ENCODE measurements around the gene CFAP298.
"Not testable (repeated sequence)": the region's sequence is repeated elsewhere in the genome, so short reads cannot be mapped to it uniquely, and the experiment has no call there.

CFAP298 gene, protein sequence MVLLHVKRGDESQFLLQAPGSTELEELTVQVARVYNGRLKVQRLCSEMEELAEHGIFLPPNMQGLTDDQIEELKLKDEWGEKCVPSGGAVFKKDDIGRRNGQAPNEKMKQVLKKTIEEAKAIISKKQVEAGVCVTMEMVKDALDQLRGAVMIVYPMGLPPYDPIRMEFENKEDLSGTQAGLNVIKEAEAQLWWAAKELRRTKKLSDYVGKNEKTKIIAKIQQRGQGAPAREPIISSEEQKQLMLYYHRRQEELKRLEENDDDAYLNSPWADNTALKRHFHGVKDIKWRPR

GRCh38 chr21:32612075-32612998, at the start of gene CFAP298:
Gene CFAP298 (minus strand): TSS chr21:32612377. CDS start chr21:32612243, 134 bp downstream.
- Histone ChIP-seq H3K4me3 (ENCODE audit: insufficient read length, low read depth) (peak within 1 kb of the TSS; percentile 99), H3K36me3 (ENCODE audit: insufficient read depth, insufficient read length, low read length) (peaks cover 30% of the 10 kb centered on the region), H3K9me3 (ENCODE audit: insufficient read depth, low read length) (no peaks in the 10 kb centered on the region), H3K4me1 (ENCODE audit: insufficient read depth, insufficient read length) (no peaks in the 10 kb centered on the region), H3K27me3 (ENCODE audit: insufficient read depth, insufficient read length) (no peaks in the 10 kb centered on the region), H3K9ac (ENCODE audit: insufficient read length, low read depth) (peak within 1 kb of the TSS; percentile 99)
- DNase-seq (ENCODE audit: low read depth, low spot score), result peak; percentile 81
- TF ChIP-seq YY1 (IDR thresholded peaks at IDR 0.05; ENCODE audit: insufficient read depth, insufficient read length) (no peak), SUZ12 (IDR thresholded peaks at IDR 0.05; ENCODE audit: extremely low read depth, insufficient read depth, insufficient read length) (no peak), ZNF274 (IDR thresholded peaks at IDR 0.05; ENCODE audit: low read depth, low read length) (no peak)

DNA sequence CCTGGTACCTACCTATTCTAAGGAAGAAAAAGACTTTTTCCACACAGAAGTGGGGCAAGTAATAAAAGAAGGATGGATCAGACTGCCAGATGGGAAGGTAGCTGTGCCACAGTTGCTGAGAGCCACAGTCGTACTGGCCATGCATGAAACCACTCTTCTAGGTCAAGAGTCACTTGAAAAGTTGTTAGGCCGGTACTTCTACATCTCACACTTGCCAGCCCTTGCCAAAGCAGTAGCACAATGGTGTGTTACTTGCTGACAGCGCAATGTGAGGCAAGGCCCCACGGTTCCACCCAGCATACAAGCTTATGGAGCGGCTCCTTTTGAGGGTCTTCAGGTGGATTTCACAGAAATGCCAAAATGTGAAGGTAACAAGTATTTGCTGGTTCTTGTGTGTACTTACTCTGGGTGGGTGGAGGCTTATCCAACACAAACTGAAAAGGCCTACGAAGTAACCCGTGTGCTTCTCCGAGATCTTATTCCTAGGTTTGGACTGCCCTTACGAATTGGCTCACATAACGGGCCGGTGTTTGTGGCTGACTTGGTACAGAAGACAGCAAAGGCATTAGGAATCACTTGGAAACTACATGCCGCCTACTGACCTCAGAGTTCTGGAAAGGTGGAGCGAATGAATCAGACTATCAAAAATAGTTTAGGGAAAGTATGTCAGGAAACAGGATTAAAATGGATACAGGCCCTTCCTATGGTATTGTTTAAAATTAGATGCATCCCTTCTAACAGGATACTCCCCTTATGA, 49.0 kb upstream of the CFAP298 start:
- not testable (repeated sequence) for H3K4me3 ChIP-seq (ENCODE audit: insufficient read length, low read depth); H3K9ac ChIP-seq (ENCODE audit: insufficient read length, low read depth); H3K4me1 ChIP-seq (ENCODE audit: insufficient read depth, insufficient read length); H3K27me3 ChIP-seq (ENCODE audit: insufficient read depth, insufficient read length); DNase-seq (ENCODE audit: low read depth, low spot score)
- H3K36me3 ChIP-seq (ENCODE audit: insufficient read depth, insufficient read length, low read length), result peaks cover 38% of the 10 kb centered on the region
- H3K9me3 ChIP-seq (ENCODE audit: insufficient read depth, low read length), result peaks cover 38% of the 10 kb centered on the region

DNA sequence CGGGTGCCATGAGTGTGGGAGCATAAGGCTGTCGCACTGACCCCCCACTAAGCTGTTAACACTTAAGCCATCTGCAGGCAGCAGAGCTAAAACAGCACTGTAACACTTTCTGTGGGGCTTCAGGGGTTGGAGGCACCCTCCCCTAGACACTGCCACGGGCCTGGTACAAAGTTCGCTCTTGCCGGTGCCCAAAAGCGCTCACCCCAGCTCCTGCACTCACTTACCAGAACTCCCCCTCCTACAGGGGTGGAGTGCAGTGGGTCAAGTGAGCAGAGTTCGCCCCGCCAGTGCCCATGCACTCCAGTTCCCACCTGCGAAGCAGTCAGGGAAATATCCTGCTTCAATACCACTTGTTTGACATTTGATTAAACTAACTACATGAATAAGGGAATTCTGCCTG, 46.3 kb upstream of the CFAP298 start:
- H3K4me3 ChIP-seq (ENCODE audit: insufficient read length, low read depth), result no peak overlapping the region
- no peaks in the 10 kb centered on the region for H3K27me3 ChIP-seq (ENCODE audit: insufficient read depth, insufficient read length)
- peaks cover 25% of the 10 kb centered on the region for H3K36me3 ChIP-seq (ENCODE audit: insufficient read depth, insufficient read length, low read length)
- H3K4me1 ChIP-seq (ENCODE audit: insufficient read depth, insufficient read length), result no peaks in the 10 kb centered on the region
- TF ChIP-seq ZNF274 (IDR thresholded peaks at IDR 0.05; ENCODE audit: low read depth, low read length), result no peak
- DNase-seq (ENCODE audit: low read depth, low spot score), result no peak
- H3K9ac ChIP-seq (ENCODE audit: insufficient read length, low read depth), result no peak overlapping the region
- H3K9me3 ChIP-seq (ENCODE audit: insufficient read depth, low read length), result peaks cover 18% of the 10 kb centered on the region; the same call in 1 of the 2 replicates

DNA sequence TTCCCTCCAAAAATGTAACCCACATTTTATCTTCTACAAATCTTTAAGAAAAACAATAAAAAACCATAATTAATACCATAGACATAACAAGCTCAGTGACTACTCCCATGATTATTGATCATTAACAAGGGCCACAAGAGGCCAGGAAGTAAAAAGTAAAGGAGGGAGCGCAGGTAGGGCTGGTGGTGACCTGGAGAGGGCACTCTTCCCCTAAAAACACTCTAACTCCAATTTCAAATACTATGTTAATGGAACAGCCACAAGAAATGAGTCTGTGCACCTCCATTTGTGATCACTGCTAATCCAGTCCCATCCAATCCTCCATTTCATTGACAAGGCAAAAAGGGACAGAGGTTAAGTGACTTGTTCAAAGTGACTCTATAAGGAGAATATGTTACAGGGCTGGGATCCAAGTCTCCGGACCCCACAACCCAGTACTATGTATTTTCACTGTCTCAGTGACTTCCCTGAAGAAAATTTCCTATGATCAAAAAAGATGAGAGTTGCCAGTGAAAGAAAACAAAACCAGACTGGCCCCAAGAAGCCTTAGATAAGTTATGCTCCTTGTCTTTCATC, 41.2 kb upstream of the CFAP298 start:
- peak; percentile 40 for DNase-seq (ENCODE audit: low read depth, low spot score)
- Histone ChIP-seq H3K4me1 (ENCODE audit: insufficient read depth, insufficient read length) (no peaks in the 10 kb centered on the region), H3K27me3 (ENCODE audit: insufficient read depth, insufficient read length) (no peaks in the 10 kb centered on the region), H3K4me3 (ENCODE audit: insufficient read length, low read depth) (no peak overlapping the region), H3K9ac (ENCODE audit: insufficient read length, low read depth) (no peak overlapping the region), H3K9me3 (ENCODE audit: insufficient read depth, low read length) (peaks cover 9% of the 10 kb centered on the region; the same call in 1 of the 2 replicates), H3K36me3 (ENCODE audit: insufficient read depth, insufficient read length, low read length) (peaks cover 24% of the 10 kb centered on the region)
- no peak for TF ChIP-seq YY1 (IDR thresholded peaks at IDR 0.05; ENCODE audit: insufficient read depth, insufficient read length)
- TF ChIP-seq SUZ12 (IDR thresholded peaks at IDR 0.05; ENCODE audit: extremely low read depth, insufficient read depth, insufficient read length), result no peak

GRCh38 chr21:32648165-32648564, 36.0 kb upstream of the CFAP298 start:
- no peaks in the 10 kb centered on the region for H3K9me3 ChIP-seq (ENCODE audit: insufficient read depth, low read length)
- H3K36me3 ChIP-seq (ENCODE audit: insufficient read depth, insufficient read length, low read length), result peaks cover 12% of the 10 kb centered on the region
- no peak for DNase-seq (ENCODE audit: low read depth, low spot score)
- H3K4me1 ChIP-seq (ENCODE audit: insufficient read depth, insufficient read length), result no peaks in the 10 kb centered on the region
- H3K27me3 ChIP-seq (ENCODE audit: insufficient read depth, insufficient read length), result no peaks in the 10 kb centered on the region
- no peak for TF ChIP-seq ZNF274 (IDR thresholded peaks at IDR 0.05; ENCODE audit: low read depth, low read length)
- no peak for TF ChIP-seq YY1 (IDR thresholded peaks at IDR 0.05; ENCODE audit: insufficient read depth, insufficient read length)
- TF ChIP-seq SUZ12 (IDR thresholded peaks at IDR 0.05; ENCODE audit: extremely low read depth, insufficient read depth, insufficient read length), result no peak
- no peak overlapping the region for H3K4me3 ChIP-seq (ENCODE audit: insufficient read length, low read depth)
- no peak overlapping the region for H3K9ac ChIP-seq (ENCODE audit: insufficient read length, low read depth)

GRCh38 chr21:32645261-32646182, 33.3 kb upstream of the CFAP298 start:
- Histone ChIP-seq H3K4me3 (ENCODE audit: insufficient read length, low read depth) (no peak overlapping the region), H3K9me3 (ENCODE audit: insufficient read depth, low read length) (no peaks in the 10 kb centered on the region), H3K4me1 (ENCODE audit: insufficient read depth, insufficient read length) (no peaks in the 10 kb centered on the region), H3K27me3 (ENCODE audit: insufficient read depth, insufficient read length) (no peaks in the 10 kb centered on the region), H3K36me3 (ENCODE audit: insufficient read depth, insufficient read length, low read length) (peaks cover 22% of the 10 kb centered on the region), H3K9ac (ENCODE audit: insufficient read length, low read depth) (no peak overlapping the region)
- no peak for TF ChIP-seq YY1 (IDR thresholded peaks at IDR 0.05; ENCODE audit: insufficient read depth, insufficient read length)
- no peak for TF ChIP-seq SUZ12 (IDR thresholded peaks at IDR 0.05; ENCODE audit: extremely low read depth, insufficient read depth, insufficient read length)
- TF ChIP-seq ZNF274 (IDR thresholded peaks at IDR 0.05; ENCODE audit: low read depth, low read length), result no peak
- DNase-seq (ENCODE audit: low read depth, low spot score), result no peak
